Activated CD4-positive, alpha-beta T cell treated with anti-CD3 and anti-CD28 coated beads, Interleukin-2, amount 50 U/mL, for 16 hours (primary cell): ENCODE results near the gene PGAP1.

Experiments used
- DNase-seq: peaks from one replicate; pipeline ENCODE4 v3.0.0-alpha.2; 2020

Gene PGAP1

DNA sequence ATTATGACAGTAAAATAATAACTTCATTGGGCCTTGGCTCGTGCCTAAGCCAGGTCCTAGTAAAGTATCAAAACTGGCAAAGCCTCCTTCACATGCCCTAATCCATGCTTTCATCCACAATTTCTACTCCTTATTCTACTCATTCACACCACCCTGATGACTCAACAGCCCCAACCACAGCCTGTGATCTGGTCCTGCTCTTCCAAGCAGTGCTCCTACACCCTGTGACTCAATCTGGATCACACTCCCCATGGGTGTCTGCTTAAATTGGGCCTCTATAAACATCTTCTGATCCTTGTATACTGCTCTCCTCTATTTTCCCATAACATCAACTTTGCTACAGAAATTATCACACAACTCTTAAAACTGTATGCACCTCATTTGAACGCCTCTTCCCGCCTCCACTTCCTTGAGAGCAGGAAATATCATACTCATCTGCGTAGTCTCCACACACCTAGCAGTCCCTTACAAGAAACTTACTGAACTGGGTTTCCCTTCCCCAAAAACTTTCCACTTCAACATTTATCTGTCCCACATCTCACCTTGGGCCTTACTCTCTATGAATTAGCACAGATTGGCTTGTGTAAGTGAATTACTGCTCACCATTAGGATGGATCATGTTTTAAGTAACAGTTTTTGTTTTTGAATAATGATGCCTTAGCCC lies 142.9 kb downstream of the PGAP1 start:
- DNase-seq, result peak; percentile 48
